IMR-90 (cell line): ENCODE measurements around the gene NARS2.

Experiments used
- CEBPB ChIP-seq: IDR thresholded peaks from 2 replicates; pipeline ENCODE4 v1.6.1; 2012; ENCODE audit warnings: low read depth, low read length, improper control_type of control experiment
- CHD1 ChIP-seq: IDR thresholded peaks from 2 replicates; pipeline ENCODE4 v1.6.1; 2012; ENCODE audit warnings: low read depth, low read length, improper control_type of control experiment
- CTCF ChIP-seq: conservative IDR thresholded peaks from 2 replicates; pipeline ENCODE4 v1.5.1; 2012; ENCODE audit warnings: mild to moderate bottlenecking, low read depth, low read length, improper control_type of control experiment
- ELK1 ChIP-seq: fragments of 150-350 bp; IDR thresholded peaks from 2 replicates; pipeline ENCODE4 v1.6.1; 2016; ENCODE audit warnings: low read depth, mild to moderate bottlenecking, low read length, moderate library complexity, borderline replicate concordance
- MAZ ChIP-seq: IDR thresholded peaks from 2 replicates; pipeline ENCODE4 v1.6.1; 2012; ENCODE audit warnings: low read depth, mild to moderate bottlenecking, low read length, improper control_type of control experiment, moderate library complexity, borderline replicate concordance
- MXI1 ChIP-seq: IDR thresholded peaks from 2 replicates; pipeline ENCODE4 v1.6.1; 2012; ENCODE audit warnings: low read depth, mild to moderate bottlenecking, low read length, moderate library complexity, borderline replicate concordance
- NFE2L2 ChIP-seq: fragments of 150-350 bp; IDR thresholded peaks from 2 replicates; pipeline ENCODE4 v1.6.1; 2016; ENCODE audit warnings: low read depth, mild to moderate bottlenecking, low read length
- POLR2A ChIP-seq: IDR thresholded peaks from 2 replicates; pipeline ENCODE4 v1.6.1; 2012; ENCODE audit warnings: mild to moderate bottlenecking, low read depth, low read length
- RAD21 ChIP-seq: IDR thresholded peaks from 2 replicates; pipeline ENCODE4 v1.6.1; 2012; ENCODE audit warnings: low read length, improper control_type of control experiment
- RCOR1 ChIP-seq: IDR thresholded peaks from 2 replicates; pipeline ENCODE4 v1.6.1; 2012; ENCODE audit warnings: mild to moderate bottlenecking, low read length, improper control_type of control experiment; ENCODE audit not compliant: insufficient replicate concordance
- SMC3 ChIP-seq: fragments of 150-350 bp; IDR thresholded peaks from 2 replicates; pipeline ENCODE4 v1.6.1; 2016; ENCODE audit warnings: low read depth, mild to moderate bottlenecking, antibody characterized with exemption, low read length, moderate library complexity
- USF2 ChIP-seq: fragments of 150-350 bp; IDR thresholded peaks from 2 replicates; pipeline ENCODE4 v1.6.1; 2017; ENCODE audit warnings: mild to moderate bottlenecking, antibody characterized with exemption, low read length, low read depth

- TF ChIP-seq CTCF (no peak), POLR2A (no peak), MXI1 (no peak), NFE2L2 (no peak), SMC3 (no peak), ELK1 (no peak), RAD21 (no peak), CEBPB (no peak), MAZ (no peak), USF2 (no peak), RCOR1 (no peak), CHD1 (no peak)
Observed at GRCh38 chr11:78493413-78493975, 81.2 kb downstream of the NARS2 start.
